GM23248 (cell line): Measurements from ENCODE around the gene PCBP3. TPM values are rescaled to one million over a fixed set of nuclear protein-coding genes. Genes with fewer than 3 reads are reported as not detected.
A peak's percentile ranks its signal among the peaks of the same experiment; 100 is the strongest.

Experiments
- DNase-seq: peaks from one replicate; pipeline ENCODE4 v3.0.0-alpha.2; 2015
- H2AFZ ChIP-seq: fragments of 200-600 bp; sonication (generic); 2 replicates; pipeline ENCODE4 v1.6.1; 2016; ENCODE audit warnings: antibody characterized with exemption
- H3F3A ChIP-seq: fragments of 200-600 bp; sonication (generic); 2 replicates; pipeline ENCODE4 v1.6.1; 2016; ENCODE audit warnings: mild to moderate bottlenecking, antibody characterized with exemption, mixed run types; ENCODE audit not compliant: insufficient read depth
- H3K27ac ChIP-seq: fragments of 200-600 bp; sonication (generic); 2 replicates; pipeline ENCODE4 v1.5.1; 2016; ENCODE audit warnings: mild to moderate bottlenecking
- H3K27me3 ChIP-seq: fragments of 200-600 bp; sonication (generic); replicated peaks from 2 replicates; pipeline ENCODE4 v1.6.1; 2016; ENCODE audit warnings: mild to moderate bottlenecking; ENCODE audit not compliant: insufficient read depth
- H3K36me3 ChIP-seq: fragments of 200-600 bp; sonication (generic); 2 replicates; pipeline ENCODE4 v1.6.1; 2016; ENCODE audit warnings: low read depth, mild to moderate bottlenecking
- H3K4me1 ChIP-seq: fragments of 200-600 bp; sonication (generic); 2 replicates; pipeline ENCODE4 v1.6.1; 2016; ENCODE audit warnings: mild to moderate bottlenecking; ENCODE audit not compliant: insufficient read depth
- H3K4me2 ChIP-seq: fragments of 200-600 bp; sonication (generic); one replicate; pipeline ENCODE4 v1.6.1; 2016; ENCODE audit warnings: mild to moderate bottlenecking; ENCODE audit not compliant: unreplicated experiment
- H3K4me3 ChIP-seq: fragments of 200-600 bp; sonication (generic); 2 replicates; pipeline ENCODE4 v1.5.1; 2016; ENCODE audit warnings: mild to moderate bottlenecking
- H3K79me2 ChIP-seq: fragments of 200-600 bp; sonication (generic); 2 replicates; pipeline ENCODE4 v1.6.1; 2016; ENCODE audit warnings: mild to moderate bottlenecking; ENCODE audit not compliant: insufficient read depth
- H3K9ac ChIP-seq: fragments of 200-600 bp; sonication (generic); 2 replicates; pipeline ENCODE4 v1.6.1; 2016; ENCODE audit warnings: mild to moderate bottlenecking
- H3K9me2 ChIP-seq: fragments of 200-600 bp; sonication (generic); 2 replicates; pipeline ENCODE4 v1.6.1; 2016; ENCODE audit warnings: mixed run types, mild to moderate bottlenecking, moderate library complexity; ENCODE audit not compliant: insufficient read depth
- H3K9me3 ChIP-seq: fragments of 200-600 bp; sonication (generic); one replicate; pipeline ENCODE4 v1.6.1; 2017; ENCODE audit warnings: low read depth
- H4K20me1 ChIP-seq: fragments of 200-600 bp; sonication (generic); 2 replicates; pipeline ENCODE4 v1.6.0; 2016; ENCODE audit not compliant: insufficient read depth
- EZH2 ChIP-seq: fragments of 200-600 bp; sonication (generic); IDR thresholded peaks from 2 replicates; pipeline ENCODE4 v1.6.1; 2018; ENCODE audit warnings: antibody characterized with exemption, mild to moderate bottlenecking; ENCODE audit not compliant: insufficient read depth, poor library complexity, severe bottlenecking
- EZH2phosphoT487 ChIP-seq: fragments of 200-600 bp; sonication (generic); IDR thresholded peaks from 2 replicates; pipeline ENCODE4 v1.6.1; 2018; ENCODE audit warnings: antibody characterized with exemption, moderate library complexity, mild to moderate bottlenecking, low read depth; ENCODE audit not compliant: insufficient read depth
- WGBS, 2 experiments: methylation state at CpG; one replicate each; pipeline ENCODE4 v1.1.6; 2015 to 2017; ENCODE audit warnings: low lambda C conversion rate in 2 of 2, low coverage in 1 of 2; ENCODE audit errors: missing lambda C conversion rate in 2 of 2; 5-methylcytosine and 5-hydroxymethylcytosine counted together
- in situ Hi-C: fragments of 300-500 bp; cut with MboI; formaldehyde crosslinking; loops from 2 replicates; pipeline ENCODE4 v1.15.0; 2020
- polyA plus RNA-seq: library from polyadenylated mRNA; unstranded; fragments of >200 nt; fragmentation: Nextera tagmentation; extraction: Ambion mirVana; gene quantifications from 2 replicates; pipeline ENCODE4 v1.2.1, GENCODE V29; 2016
- total RNA-seq: library from RNA; depleted of rRNA; stranded (reverse); fragments of >200 nt; shearing (Covaris generic); gene quantifications from 2 replicates; pipeline ENCODE4 v1.2.3, GENCODE V29; 2014

PCBP3 gene
- total and polyA plus RNA-seq, 2 experiments from 2014 or later: 0.32 to 1.3 TPM

- no peak for TF ChIP-seq EZH2
- no peak for TF ChIP-seq EZH2phosphoT487
- Histone ChIP-seq H3K36me3 (peaks cover 29% of the 10 kb centered on the region; the same call in 1 of the 2 replicates), H3F3A (peaks cover 25% of the 10 kb centered on the region), H3K9ac (peak overlapping the region; percentile 96), H3K4me3 (peak overlapping the region; percentile 90), H2AFZ (no peak overlapping the region), H4K20me1 (no peaks in the 10 kb centered on the region), H3K9me2 (no peaks in the 10 kb centered on the region), H3K4me2 (peak overlapping the region; percentile 83), H3K79me2 (peaks cover 62% of the 10 kb centered on the region), H3K4me1 (peaks cover 19% of the 10 kb centered on the region), H3K27me3 (no peaks in the 10 kb centered on the region), H3K9me3 (no peaks in the 10 kb centered on the region), H3K27ac (peak overlapping the region; percentile 80)
- 0 to 5% methylated on average over 5 to 13 of the region's 13 CpGs for WGBS, 2 experiments
- in situ Hi-C loops: no loop called here
- no peak for DNase-seq
These were observed 340.1 kb downstream of the PCBP3 start for GRCh38 chr21:45983649-45983965.

- Histone ChIP-seq H3F3A (peaks cover 21% of the 10 kb centered on the region), H2AFZ (no peak overlapping the region), H3K9ac (peak overlapping the region; percentile 96), H3K9me3 (no peaks in the 10 kb centered on the region), H3K9me2 (no peaks in the 10 kb centered on the region), H4K20me1 (no peaks in the 10 kb centered on the region), H3K4me3 (peak overlapping the region; percentile 90), H3K36me3 (peaks cover 29% of the 10 kb centered on the region; the same call in 1 of the 2 replicates), H3K27me3 (no peaks in the 10 kb centered on the region), H3K4me2 (peak overlapping the region; percentile 68), H3K4me1 (peaks cover 14% of the 10 kb centered on the region), H3K79me2 (peaks cover 66% of the 10 kb centered on the region), H3K27ac (peak overlapping the region; percentile 48)
- WGBS, 2 experiments: 5 to 7% methylated on average over 36 to 38 of the region's 38 CpGs
- TF ChIP-seq EZH2: no peak
- no peak for TF ChIP-seq EZH2phosphoT487
- DNase-seq: peak; percentile 83
- in situ Hi-C loops: no loop called here
These were observed 340.5 kb downstream of the PCBP3 start for GRCh38 chr21:45983981-45984551.

GRCh38 chr21:45984584-45985095 is 341.1 kb downstream of the PCBP3 start:
- Histone ChIP-seq H3K4me1 (peaks cover 13% of the 10 kb centered on the region; the same call in 1 of the 2 replicates), H3K9ac (peak overlapping the region; percentile 96), H3K27me3 (no peaks in the 10 kb centered on the region), H3K4me2 (peak overlapping the region; percentile 68), H3K27ac (peak overlapping the region; percentile 48), H3K36me3 (peaks cover 29% of the 10 kb centered on the region; the same call in 1 of the 2 replicates), H2AFZ (no peak overlapping the region), H3K9me2 (no peaks in the 10 kb centered on the region), H3K4me3 (peak overlapping the region; percentile 90), H3K9me3 (no peaks in the 10 kb centered on the region), H4K20me1 (no peaks in the 10 kb centered on the region), H3F3A (peaks cover 18% of the 10 kb centered on the region), H3K79me2 (peaks cover 71% of the 10 kb centered on the region)
- no peak for DNase-seq
- in situ Hi-C loops: no loop called here
- TF ChIP-seq EZH2: no peak
- TF ChIP-seq EZH2phosphoT487: no peak
- WGBS, 2 experiments: 34 to 47% methylated on average over 3 of the region's 3 CpGs

- in situ Hi-C loops: no loop called here
- WGBS, 2 experiments: 78 to 79% methylated on average over 36 to 37 of the region's 37 CpGs
- H3K27me3 ChIP-seq: no peaks in the 10 kb centered on the region
These were observed 342.2 kb downstream of the PCBP3 start for GRCh38 chr21:45985471-45986315.

More at GRCh38 chr21:45985471-45986315, 342.2 kb downstream of the PCBP3 start:
- Histone ChIP-seq H4K20me1 (no peaks in the 10 kb centered on the region), H3K9me3 (no peaks in the 10 kb centered on the region), H3K4me2 (no peak overlapping the region), H3K4me1 (peaks cover 9% of the 10 kb centered on the region; the same call in 1 of the 2 replicates), H3F3A (peaks cover 13% of the 10 kb centered on the region), H3K9me2 (no peaks in the 10 kb centered on the region), H3K9ac (0 out of 2 replicates have a peak overlapping the region, but pooled peaks have one; percentile 96), H2AFZ (no peak overlapping the region), H3K27ac (no peak overlapping the region), H3K36me3 (peaks cover 30% of the 10 kb centered on the region; the same call in 1 of the 2 replicates), H3K79me2 (peaks cover 80% of the 10 kb centered on the region), H3K4me3 (no peak overlapping the region)
- peak; percentile 9 for DNase-seq
- no peak for TF ChIP-seq EZH2
- no peak for TF ChIP-seq EZH2phosphoT487
